Mammary epithelial cell (primary cell): ENCODE results near the gene PLBD2.

Experiments used
- EZH2 ChIP-seq: IDR thresholded peaks from 2 replicates; pipeline ENCODE4 v1.6.1; 2012; ENCODE audit warnings: low read length, inconsistent platforms, borderline replicate concordance
- TF ChIP-seq, protein P1 (sequence below), 2 donors: IDR thresholded peaks in 1 of 2; conservative IDR thresholded peaks in 1 of 2; 2 replicates each; pipeline ENCODE4 v1.5.1; 2011 to 2012; ENCODE audit warnings: inconsistent platforms in 2 of 2, low read length in 2 of 2, mild to moderate bottlenecking in 2 of 2, control low read depth in 1 of 2, low read depth in 1 of 2; ENCODE audit not compliant: insufficient read depth in 1 of 2; ENCODE audit errors: extremely low read depth in 1 of 2

DNA sequence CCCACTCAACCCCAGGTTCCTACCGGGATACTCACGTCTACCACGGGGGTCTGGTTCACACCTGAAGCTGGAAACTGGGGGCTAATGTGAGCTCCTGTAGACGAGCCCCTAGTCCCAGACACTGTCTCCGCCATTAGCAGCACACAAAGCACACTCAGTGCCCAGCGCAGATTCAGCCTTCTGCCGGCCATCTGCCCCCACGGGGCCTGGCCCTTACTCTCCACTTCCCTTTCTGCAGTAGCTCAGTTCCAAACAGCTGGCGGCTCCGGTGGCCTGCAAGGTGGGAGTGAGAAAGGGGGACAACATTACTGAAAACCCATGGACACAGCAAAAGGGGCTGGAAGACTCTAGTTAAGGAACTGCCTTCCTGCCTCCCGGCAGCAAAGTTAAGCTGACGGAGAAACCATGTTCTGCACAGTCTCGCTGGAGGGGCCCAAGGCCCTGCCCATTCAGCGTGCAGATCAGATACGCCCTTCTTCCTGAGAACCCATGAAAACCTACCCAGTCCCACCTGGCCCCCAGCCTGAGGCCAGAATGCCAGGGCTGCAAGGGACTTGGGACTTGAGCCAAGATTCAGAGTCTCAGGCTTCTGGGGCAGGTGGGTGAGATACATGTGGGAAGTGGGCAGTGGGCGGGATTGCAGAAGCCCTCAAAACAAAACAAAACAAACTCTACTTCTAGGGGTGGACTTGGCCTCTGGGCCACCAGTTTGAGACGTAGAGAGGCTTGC is 25.5 kb upstream of the PLBD2 start:
- TF ChIP-seq, protein P1, sequence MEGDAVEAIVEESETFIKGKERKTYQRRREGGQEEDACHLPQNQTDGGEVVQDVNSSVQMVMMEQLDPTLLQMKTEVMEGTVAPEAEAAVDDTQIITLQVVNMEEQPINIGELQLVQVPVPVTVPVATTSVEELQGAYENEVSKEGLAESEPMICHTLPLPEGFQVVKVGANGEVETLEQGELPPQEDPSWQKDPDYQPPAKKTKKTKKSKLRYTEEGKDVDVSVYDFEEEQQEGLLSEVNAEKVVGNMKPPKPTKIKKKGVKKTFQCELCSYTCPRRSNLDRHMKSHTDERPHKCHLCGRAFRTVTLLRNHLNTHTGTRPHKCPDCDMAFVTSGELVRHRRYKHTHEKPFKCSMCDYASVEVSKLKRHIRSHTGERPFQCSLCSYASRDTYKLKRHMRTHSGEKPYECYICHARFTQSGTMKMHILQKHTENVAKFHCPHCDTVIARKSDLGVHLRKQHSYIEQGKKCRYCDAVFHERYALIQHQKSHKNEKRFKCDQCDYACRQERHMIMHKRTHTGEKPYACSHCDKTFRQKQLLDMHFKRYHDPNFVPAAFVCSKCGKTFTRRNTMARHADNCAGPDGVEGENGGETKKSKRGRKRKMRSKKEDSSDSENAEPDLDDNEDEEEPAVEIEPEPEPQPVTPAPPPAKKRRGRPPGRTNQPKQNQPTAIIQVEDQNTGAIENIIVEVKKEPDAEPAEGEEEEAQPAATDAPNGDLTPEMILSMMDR (conservative IDR thresholded peaks at IDR 0.05 in 1 of 2, IDR thresholded peaks at IDR 0.05 in 1 of 2; ENCODE audit: extremely low read depth in 1 of 2, insufficient read depth in 1 of 2, low read depth in 1 of 2, low read length in 2 of 2): no peak
- TF ChIP-seq EZH2: no peak
